Left ventricle myocardium inferior (tissue), 1 donor: ENCODE results near the gene CACNB4. TPM values are rescaled to one million over a fixed set of nuclear protein-coding genes. Genes with fewer than 3 reads are reported as not detected.

Source experiments
- DNase-seq: peaks from one replicate; pipeline ENCODE4 v3.0.0-alpha.2; 2020
- H3K27ac ChIP-seq: fragments of 200-600 bp; replicated peaks from 2 replicates; pipeline ENCODE4 v1.8.0; 2021
- H3K27me3 ChIP-seq: fragments of 200-600 bp; 2 replicates; pipeline ENCODE4 v1.8.0; 2021; ENCODE audit warnings: low read depth
- H3K36me3 ChIP-seq: fragments of 200-600 bp; 2 replicates; pipeline ENCODE4 v1.8.0; 2021
- H3K4me1 ChIP-seq: fragments of 200-600 bp; 2 replicates; pipeline ENCODE4 v1.8.0; 2021
- H3K4me3 ChIP-seq: fragments of 200-600 bp; 2 replicates; pipeline ENCODE4 v1.8.0; 2021; ENCODE audit warnings: mild to moderate bottlenecking, moderate library complexity
- H3K9me3 ChIP-seq: fragments of 200-600 bp; replicated peaks from 2 replicates; pipeline ENCODE4 v1.8.0; 2021
- CTCF ChIP-seq: fragments of 200-600 bp; IDR thresholded peaks from 2 replicates; pipeline ENCODE4 v1.8.0; 2021; ENCODE audit warnings: antibody characterized with exemption, mild to moderate bottlenecking, borderline replicate concordance
- intact Hi-C: fragments of 100-400 bp; cut with micrococcal nuclease; formaldehyde crosslinking; loops from one replicate; pipeline ENCODE4 v1.11.0; 2022
- total RNA-seq: library from RNA; stranded (reverse); fragmentation: NEBNext Ultra II Directional; extraction: Animal tissue kit (Norgen Biotek cat#: 25700); gene quantifications from one replicate; pipeline ENCODE4 v1.2.1, GENCODE V29; 2021
- donor health status: DM: no; HTN: yes; CAD: no; lungs with severe emphysema.

CACNB4 gene
- total RNA-seq, 1 donor from 2014 or later, result 0.25 TPM

GRCh38 chr2:151978709-151979108 is 120.1 kb downstream of the CACNB4 start:
- H3K4me3 ChIP-seq, result no peak overlapping the region
- no peaks in the 10 kb centered on the region for H3K4me1 ChIP-seq
- no peak for DNase-seq
- no peak for TF ChIP-seq CTCF
- intact Hi-C loops, result no loop called here
- H3K27me3 ChIP-seq, result no peaks in the 10 kb centered on the region
- H3K27ac ChIP-seq, result no peak overlapping the region
- no peaks in the 10 kb centered on the region for H3K9me3 ChIP-seq
- no peaks in the 10 kb centered on the region for H3K36me3 ChIP-seq

GRCh38 chr2:151977631-151978030 is 121.2 kb downstream of the CACNB4 start:
- intact Hi-C loops, result no loop called here
- no peaks in the 10 kb centered on the region for H3K36me3 ChIP-seq
- no peak overlapping the region for H3K4me3 ChIP-seq
- no peaks in the 10 kb centered on the region for H3K4me1 ChIP-seq
- no peak for DNase-seq
- H3K27ac ChIP-seq, result no peak overlapping the region
- TF ChIP-seq CTCF, result no peak
- no peaks in the 10 kb centered on the region for H3K9me3 ChIP-seq
- no peaks in the 10 kb centered on the region for H3K27me3 ChIP-seq

GRCh38 chr2:151976945-151977353 is 121.9 kb downstream of the CACNB4 start:
- DNase-seq, result no peak
- no peak for TF ChIP-seq CTCF
- H3K27ac ChIP-seq, result no peak overlapping the region
- H3K36me3 ChIP-seq, result no peaks in the 10 kb centered on the region
- no peak overlapping the region for H3K4me3 ChIP-seq
- no peaks in the 10 kb centered on the region for H3K4me1 ChIP-seq
- H3K27me3 ChIP-seq, result no peaks in the 10 kb centered on the region
- no peaks in the 10 kb centered on the region for H3K9me3 ChIP-seq
- intact Hi-C loops, result no loop called here

GRCh38 chr2:151975460-151976414 is 123.1 kb downstream of the CACNB4 start:
- H3K27ac ChIP-seq, result no peak overlapping the region
- H3K4me1 ChIP-seq, result no peaks in the 10 kb centered on the region
- intact Hi-C loops, result no loop called here
- no peak for DNase-seq
- no peak overlapping the region for H3K4me3 ChIP-seq
- no peaks in the 10 kb centered on the region for H3K9me3 ChIP-seq
- H3K36me3 ChIP-seq, result no peaks in the 10 kb centered on the region
- TF ChIP-seq CTCF, result no peak
- H3K27me3 ChIP-seq, result no peaks in the 10 kb centered on the region

GRCh38 chr2:151974988-151975387 is 123.9 kb downstream of the CACNB4 start:
- Histone ChIP-seq H3K4me1 (no peaks in the 10 kb centered on the region), H3K27me3 (no peaks in the 10 kb centered on the region), H3K36me3 (no peaks in the 10 kb centered on the region), H3K4me3 (no peak overlapping the region), H3K9me3 (no peaks in the 10 kb centered on the region), H3K27ac (no peak overlapping the region)
- no peak for DNase-seq
- intact Hi-C loops, result no loop called here
- no peak for TF ChIP-seq CTCF
